Sigmoid colon (tissue), 4 donors: ENCODE data around the gene VWA3B.

Source experiments
- CTCF ChIP-seq, 4 experiments: fragments of 450-650 bp in 3 of 4; fragments of 200-600 bp in 1 of 4; IDR thresholded peaks; one replicate each; pipeline ENCODE4 v1.5.1; 2016 to 2019; ENCODE audit warnings: antibody characterized with exemption in 4 of 4, mild to moderate bottlenecking in 3 of 4, moderate library complexity in 2 of 4
- POLR2AphosphoS5 ChIP-seq, 4 donors: sonication (generic); formaldehyde crosslinking; IDR thresholded peaks; one replicate each; pipeline ENCODE4 v1.6.1; 2017; ENCODE audit warnings: antibody characterized with exemption in 4 of 4

GRCh38 chr2:98233941-98234340, 147.0 kb downstream of the VWA3B start:
- TF ChIP-seq CTCF (IDR thresholded peaks at IDR 0.05) (no peak), POLR2AphosphoS5 (IDR thresholded peaks at IDR 0.05) (no peak)
